ENCODE measurements around the gene PLA2G5.

The PLA2G5 gene

DNA sequence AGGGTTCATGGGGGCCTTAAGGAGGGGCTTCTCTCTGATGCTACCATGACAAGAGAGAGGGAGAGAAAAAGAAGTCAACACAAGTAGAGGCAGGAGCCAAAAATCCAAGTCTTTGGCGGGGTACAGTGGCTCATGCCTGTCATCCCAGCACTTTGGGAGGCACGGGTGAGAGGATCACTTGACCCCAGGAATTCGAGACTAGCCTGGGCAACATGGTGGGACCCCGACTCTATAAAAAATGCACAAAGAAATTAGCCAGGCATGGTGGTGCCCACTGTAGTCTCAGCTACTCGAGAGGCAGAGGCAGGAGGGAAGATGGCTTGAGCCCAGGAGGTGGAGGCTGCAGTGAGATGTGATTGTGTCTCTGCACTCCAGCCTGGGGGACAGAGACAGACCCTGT, 8.7 kb downstream of the PLA2G5 start:
- no peak for DNase-seq (ENCODE audit: extremely low spot score)
- ChIA-PET POLR2A (no interaction called here), CTCF (interaction anchor here (1.0 to 2.3 kb wide), 3 partner anchors 12 to 74 kb away, joined by 4 to 7 read pairs (median 5); no protein-coding TSS in a partner anchor)
- TF ChIP-seq, protein P1, sequence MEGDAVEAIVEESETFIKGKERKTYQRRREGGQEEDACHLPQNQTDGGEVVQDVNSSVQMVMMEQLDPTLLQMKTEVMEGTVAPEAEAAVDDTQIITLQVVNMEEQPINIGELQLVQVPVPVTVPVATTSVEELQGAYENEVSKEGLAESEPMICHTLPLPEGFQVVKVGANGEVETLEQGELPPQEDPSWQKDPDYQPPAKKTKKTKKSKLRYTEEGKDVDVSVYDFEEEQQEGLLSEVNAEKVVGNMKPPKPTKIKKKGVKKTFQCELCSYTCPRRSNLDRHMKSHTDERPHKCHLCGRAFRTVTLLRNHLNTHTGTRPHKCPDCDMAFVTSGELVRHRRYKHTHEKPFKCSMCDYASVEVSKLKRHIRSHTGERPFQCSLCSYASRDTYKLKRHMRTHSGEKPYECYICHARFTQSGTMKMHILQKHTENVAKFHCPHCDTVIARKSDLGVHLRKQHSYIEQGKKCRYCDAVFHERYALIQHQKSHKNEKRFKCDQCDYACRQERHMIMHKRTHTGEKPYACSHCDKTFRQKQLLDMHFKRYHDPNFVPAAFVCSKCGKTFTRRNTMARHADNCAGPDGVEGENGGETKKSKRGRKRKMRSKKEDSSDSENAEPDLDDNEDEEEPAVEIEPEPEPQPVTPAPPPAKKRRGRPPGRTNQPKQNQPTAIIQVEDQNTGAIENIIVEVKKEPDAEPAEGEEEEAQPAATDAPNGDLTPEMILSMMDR (IDR thresholded peaks at IDR 0.05; ENCODE audit: control extremely low read depth, extremely low read depth, low read depth, missing control alignments), result no peak

DNA sequence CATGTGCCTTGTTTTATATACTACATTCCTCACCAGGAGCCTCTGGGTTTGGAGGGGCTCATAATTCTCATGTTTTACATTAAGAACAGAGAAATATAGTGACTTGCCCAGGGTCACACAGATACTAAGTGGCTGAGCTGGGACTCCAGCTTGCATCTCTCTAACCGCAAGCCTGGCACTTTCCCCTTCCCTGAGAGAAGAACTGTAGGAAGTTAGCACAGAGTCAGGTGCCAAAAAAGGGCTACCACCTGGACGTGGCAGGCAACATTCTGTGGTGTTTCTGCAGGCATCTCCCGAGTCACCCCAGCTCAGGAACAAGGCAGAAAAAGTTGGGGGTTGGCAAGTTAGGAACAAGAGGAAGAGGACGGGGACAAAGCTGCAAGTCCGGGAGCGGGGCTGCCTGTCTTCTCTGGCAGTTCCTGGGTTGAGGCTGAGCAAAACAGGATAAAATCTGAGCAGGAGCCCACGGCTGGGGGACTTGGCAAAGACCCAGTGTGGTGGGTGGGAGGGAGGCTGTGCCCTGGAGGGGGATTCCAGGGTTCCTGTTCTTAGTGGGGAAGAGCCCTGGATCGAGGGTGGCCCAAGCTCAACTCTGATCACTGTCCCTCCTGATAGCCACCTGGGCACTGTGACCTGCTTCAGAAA, 9.8 kb downstream of the PLA2G5 start:
- ChIA-PET POLR2A (no interaction called here), CTCF (interaction anchor here (1.1 to 2.3 kb wide), 4 partner anchors 11 to 72 kb away, joined by 3 to 7 read pairs (median 5); no protein-coding TSS in a partner anchor)
- TF ChIP-seq, protein P1 (IDR thresholded peaks at IDR 0.05; ENCODE audit: control extremely low read depth, extremely low read depth, low read depth, missing control alignments), result no peak
- no peak for DNase-seq (ENCODE audit: extremely low spot score)

DNA sequence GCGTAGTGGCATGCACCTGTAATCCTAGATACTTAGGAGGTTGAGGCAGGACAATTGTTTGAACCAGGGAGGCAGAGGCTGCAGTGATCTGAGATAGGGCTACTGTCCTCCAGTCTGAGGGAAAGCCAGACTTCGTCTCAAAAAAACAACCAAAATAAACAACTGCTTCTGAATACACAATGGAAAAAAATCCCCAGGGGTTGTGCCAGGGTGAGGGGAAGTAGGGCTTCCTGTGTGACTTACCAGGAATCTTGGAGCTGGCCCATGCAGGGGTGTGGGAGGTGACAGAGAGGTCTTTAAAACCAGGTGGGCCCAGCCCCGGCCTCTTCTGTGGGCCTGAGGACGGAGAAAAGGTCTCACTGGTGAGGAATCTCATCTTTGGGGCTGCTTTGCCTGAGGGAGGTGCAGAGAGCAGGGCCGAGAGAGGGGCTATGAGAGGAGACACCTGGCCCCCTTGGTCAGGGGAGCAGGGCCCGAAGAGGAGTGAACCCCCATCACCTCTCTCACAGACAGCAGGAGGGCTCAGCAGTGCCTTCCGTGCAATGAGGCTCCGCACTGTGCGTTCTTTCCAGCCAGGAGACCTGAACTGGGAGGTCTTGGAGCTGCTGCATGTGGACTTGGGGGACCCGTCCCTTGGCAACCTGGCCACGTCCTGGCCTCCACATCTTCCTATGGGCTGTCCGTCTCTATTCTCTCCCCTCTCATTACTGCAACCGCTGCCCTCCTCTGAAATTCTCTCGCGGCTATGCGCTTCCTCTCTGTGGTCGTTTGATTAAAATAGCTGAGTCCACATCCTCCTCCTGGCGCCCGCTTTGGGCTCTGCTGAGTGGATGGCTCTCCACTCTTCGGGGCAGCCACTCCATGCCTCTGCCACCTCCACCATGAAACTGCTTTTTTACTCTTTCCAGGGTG, 10.7 kb downstream of the PLA2G5 start:
- DNase-seq (ENCODE audit: extremely low spot score), result peak; percentile 55
- ChIA-PET POLR2A (interaction anchor here (0.8 kb wide), 1 partner anchor 19 kb away, joined by 3 read pairs; no protein-coding TSS in a partner anchor), CTCF (interaction anchor here (0.8 to 3.1 kb wide), 5 partner anchors 11 to 71 kb away, joined by 3 to 13 read pairs (median 5); no protein-coding TSS in a partner anchor)
- TF ChIP-seq, protein P1 (IDR thresholded peaks at IDR 0.05; ENCODE audit: control extremely low read depth, extremely low read depth, low read depth, missing control alignments), result no peak

DNA sequence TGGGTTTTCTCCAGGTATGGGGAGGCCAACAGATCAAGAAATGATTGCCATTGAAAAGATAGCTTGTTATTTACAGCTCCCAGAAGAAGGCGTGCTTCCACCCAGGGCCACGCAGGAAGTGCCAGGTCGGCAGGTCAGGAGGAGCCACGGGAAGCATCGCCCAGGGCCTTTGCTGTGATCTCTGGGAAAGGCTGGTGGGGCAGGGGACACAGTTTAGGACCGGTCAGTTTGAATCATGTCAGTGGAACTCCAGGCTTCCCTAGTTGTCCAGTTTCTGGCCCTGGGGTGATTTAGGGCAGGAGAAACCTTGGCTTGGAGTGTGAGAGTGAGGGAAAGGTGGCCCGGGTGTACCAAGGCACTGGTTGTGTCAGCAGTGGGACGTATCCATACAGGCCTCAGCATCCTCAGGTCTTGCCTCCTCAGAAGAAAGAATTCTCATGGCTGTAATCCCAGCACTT, 11.4 kb downstream of the PLA2G5 start:
- TF ChIP-seq, protein P1 (IDR thresholded peaks at IDR 0.05; ENCODE audit: control extremely low read depth, extremely low read depth, low read depth, missing control alignments), result no peak
- no peak for DNase-seq (ENCODE audit: extremely low spot score)
- ChIA-PET CTCF (interaction anchor here (0.8 to 3.1 kb wide), 3 partner anchors 10 to 22 kb away, joined by 3 to 13 read pairs (median 4); no protein-coding TSS in a partner anchor), POLR2A (interaction anchor here (0.8 kb wide), 1 partner anchor 18 kb away, joined by 3 read pairs; no protein-coding TSS in a partner anchor)

DNA sequence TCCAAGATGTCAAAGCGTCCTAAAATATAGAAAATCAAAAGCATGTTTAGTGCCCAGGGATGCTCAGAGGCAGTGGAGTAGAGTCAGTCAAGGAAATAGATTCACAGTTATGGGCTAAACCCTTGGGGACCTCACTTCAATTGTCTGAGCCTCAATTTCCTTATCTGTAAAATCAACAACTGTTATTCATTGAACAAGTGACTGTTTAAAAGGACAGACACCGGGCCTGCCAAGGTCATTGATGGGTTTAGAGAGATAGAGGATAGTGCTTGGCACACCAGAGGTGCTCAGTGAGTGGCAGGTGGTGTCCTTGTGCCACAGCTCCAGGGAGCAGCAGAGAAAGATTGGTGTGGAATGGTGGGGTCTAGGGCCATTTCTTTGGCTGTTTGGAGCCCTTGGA, 12.8 kb downstream of the PLA2G5 start:
- no peak for DNase-seq (ENCODE audit: extremely low spot score)
- ChIA-PET POLR2A (no interaction called here), CTCF (interaction anchor here (1.1 to 3.1 kb wide), 2 partner anchors 9 to 13 kb away, joined by 3 to 13 read pairs; no protein-coding TSS in a partner anchor)
- TF ChIP-seq, protein P1 (IDR thresholded peaks at IDR 0.05; ENCODE audit: control extremely low read depth, extremely low read depth, low read depth, missing control alignments), result no peak
